GM21576 (cell line): ENCODE data around the gene DDT.
"Not testable (repeated sequence)": the region's sequence is repeated elsewhere in the genome, so short reads cannot be mapped to it uniquely, and the experiment has no call there.

Source experiments
- ATAC-seq: cut with Tn5 transposase; IDR thresholded peaks from one replicate; pipeline ENCODE4 v1.9.1; 2021; ENCODE audit warnings: mild to moderate bottlenecking, moderate library complexity; ENCODE audit not compliant: unreplicated experiment

Gene DDT

GRCh38 chr22:23989583-23990244, 15.5 kb upstream of the DDT start:
- ATAC-seq, result not testable (repeated sequence)

GRCh38 chr22:23986538-23987178, 12.4 kb upstream of the DDT start:
- ATAC-seq, result not testable (repeated sequence)

- ATAC-seq, result not testable (repeated sequence)
Observed at GRCh38 chr22:23986089-23986488, 11.8 kb upstream of the DDT start.

DNA sequence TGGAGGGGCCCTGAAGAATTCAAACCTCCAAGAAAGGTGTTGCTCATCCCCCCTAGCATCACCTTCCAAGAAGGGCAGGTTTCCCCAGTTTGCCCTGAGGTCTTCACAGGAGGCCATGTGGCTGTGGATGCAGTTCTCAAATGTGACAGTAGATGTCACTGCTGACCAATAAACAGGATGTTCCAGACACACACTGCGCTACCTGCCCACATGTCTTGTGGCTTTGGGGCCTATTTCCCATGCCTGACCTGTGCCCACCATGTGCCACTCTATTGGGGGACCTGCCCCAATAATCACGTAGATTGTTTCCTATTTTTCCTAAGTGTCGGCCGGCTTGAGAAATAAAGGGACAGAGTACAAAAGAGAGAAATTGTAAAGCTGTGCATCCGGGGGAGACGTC, 10.2 kb upstream of the DDT start:
- ATAC-seq, result no peak

- ATAC-seq, result not testable (repeated sequence)
Observed at GRCh38 chr22:23980567-23980966, 6.3 kb upstream of the DDT start.

DNA sequence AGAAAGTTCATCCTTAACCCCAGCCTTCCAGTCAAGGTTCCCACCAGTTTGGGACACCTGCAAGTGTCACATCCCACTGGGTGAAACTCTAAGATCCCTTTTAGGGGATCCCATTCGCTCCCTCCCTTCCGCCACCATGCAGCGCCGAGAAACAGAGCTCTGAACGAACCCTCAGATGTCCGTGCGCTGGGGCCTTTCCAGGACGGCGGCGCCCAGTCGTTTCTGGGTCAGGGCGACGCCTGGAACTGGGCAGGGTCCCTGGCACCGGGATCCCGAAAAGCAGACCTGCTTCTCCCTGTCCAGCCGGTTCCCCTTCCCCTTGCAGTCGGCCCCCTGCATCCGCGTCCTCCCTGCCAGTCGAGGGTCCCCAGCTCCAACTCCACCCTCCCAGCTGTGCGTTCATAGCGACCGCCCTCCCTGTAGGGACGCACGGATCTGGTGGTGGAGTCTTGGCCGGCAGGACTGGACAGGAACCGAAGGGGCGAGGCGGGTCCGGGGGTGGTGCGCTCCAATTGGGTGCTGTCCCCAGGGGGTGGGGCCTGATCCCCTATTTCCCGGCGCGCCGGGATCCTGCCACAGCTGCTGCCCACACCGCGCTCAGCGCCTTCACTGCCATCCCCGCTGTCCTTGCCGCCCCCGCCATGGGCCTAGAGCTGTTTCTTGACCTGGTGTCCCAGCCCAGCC, 5.5 kb upstream of the DDT start, which contains the start of gene GSTT2:
Gene GSTT2, plus strand, starts transcription at position 578 of the 684 bp plus-strand sequence.
- not testable (repeated sequence) for ATAC-seq

DNA sequence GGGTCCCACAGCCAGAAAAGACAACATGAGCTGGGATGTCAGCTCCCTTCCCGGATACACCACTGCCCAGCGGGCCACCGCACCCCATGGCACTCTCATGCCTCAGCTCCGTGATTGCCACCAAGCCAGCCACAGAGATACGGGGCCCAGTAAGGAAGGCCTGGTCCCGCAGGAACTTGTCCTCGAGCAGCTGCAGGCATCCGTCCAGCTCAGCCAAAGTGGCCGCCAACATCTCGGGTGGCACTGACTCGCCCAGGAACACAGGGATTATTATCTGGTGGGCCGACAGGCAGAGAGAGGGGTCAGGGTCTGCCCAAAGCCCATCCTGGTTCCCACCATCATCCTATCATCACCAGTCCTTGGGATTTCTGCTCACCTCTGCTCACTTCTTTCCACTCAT, 3.1 kb upstream of the DDT start:
- not testable (repeated sequence) for ATAC-seq

- ATAC-seq, result not testable (repeated sequence)
Observed at GRCh38 chr22:23974836-23975352, 653 bp upstream of the DDT start.

GRCh38 chr22:23971927-23972326, 2.3 kb downstream of the DDT start:
- ATAC-seq, result not testable (repeated sequence)

DNA sequence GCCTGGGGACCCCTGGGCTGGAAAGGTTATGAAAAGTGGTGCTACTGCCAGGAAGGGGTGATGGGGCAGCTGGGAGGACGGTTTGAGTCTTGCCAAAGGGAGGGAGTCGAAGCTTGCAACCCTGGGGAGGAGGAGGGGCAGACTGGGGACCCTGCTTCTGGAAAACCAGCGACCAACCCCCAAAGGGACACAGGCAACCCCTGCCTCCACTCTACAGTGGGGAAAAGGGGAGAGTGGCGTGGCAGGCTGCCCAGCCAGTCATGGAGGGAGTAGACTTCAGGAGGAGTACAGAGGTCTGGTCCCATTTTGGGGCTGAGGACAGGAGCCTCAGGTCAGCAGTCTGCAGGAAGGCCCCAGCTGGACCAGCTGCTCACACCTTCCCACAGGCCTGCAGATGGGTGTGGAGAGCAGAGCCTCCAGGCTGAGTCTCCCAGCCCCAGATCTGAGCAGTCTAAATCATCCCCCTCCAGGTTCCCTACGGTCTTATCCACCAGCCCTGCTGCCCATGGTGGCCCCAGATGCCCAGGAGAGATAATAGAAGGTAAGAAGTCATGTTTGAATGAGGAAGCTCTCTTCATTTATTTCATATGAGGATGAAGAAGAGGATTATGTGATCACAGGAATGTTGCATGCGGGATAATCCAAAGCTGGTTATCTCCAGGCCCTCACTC, 3.3 kb downstream of the DDT start:
- no peak for ATAC-seq

DNA sequence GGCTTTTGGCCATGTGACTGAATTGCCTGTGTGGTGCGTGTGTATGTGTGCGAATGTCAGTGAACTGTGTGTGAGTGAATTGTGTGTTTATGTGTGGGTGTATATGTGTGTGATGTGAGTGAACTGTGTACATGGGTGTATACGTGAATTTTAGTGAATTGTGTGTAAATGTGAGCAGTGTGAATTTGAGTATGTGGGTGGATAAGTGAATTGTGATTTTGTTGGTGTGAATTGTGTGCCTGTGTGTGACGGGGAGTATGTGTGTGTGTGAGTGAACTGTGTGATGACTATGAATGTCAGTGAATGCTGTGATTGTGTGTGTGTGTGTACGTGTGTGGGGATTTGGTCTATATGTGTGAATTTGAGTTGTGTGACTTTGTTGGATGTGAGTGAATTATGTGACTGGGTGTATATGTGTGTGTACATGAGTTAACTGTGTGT, 4.0 kb downstream of the DDT start:
- no peak for ATAC-seq

- ATAC-seq, result no peak
Observed at GRCh38 chr22:23969071-23969470, 5.2 kb downstream of the DDT start.

GRCh38 chr22:23966568-23966967, 7.7 kb downstream of the DDT start, which contains the start of gene DDTL:
Gene DDTL, plus strand, starts transcription at chr22:23966888. Its CDS starts 27 bp downstream, at chr22:23966915.
- ATAC-seq, result peak; percentile 92

GRCh38 chr22:23966094-23966493, 8.1 kb downstream of the DDT start:
- peak; percentile 35 for ATAC-seq

DNA sequence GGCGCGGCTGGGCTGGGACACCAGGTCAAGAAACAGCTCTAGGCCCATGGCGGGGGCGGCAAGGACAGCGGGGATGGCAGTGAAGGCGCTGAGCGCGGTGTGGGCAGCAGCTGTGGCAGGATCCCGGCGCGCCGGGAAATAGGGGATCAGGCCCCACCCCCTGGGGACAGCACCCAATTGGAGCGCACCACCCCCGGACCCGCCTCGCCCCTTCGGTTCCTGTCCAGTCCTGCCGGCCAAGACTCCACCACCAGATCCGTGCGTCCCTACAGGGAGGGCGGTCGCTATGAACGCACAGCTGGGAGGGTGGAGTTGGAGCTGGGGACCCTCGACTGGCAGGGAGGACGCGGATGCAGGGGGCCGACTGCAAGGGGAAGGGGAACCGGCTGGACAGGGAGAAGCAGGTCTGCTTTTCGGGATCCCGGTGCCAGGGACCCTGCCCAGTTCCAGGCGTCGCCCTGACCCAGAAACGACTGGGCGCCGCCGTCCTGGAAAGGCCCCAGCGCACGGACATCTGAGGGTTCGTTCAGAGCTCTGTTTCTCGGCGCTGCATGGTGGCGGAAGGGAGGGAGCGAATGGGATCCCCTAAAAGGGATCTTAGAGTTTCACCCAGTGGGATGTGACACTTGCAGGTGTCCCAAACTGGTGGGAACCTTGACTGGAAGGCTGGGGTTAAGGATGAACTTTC, 13.0 kb downstream of the DDT start, which contains the start of gene GSTT2B:
Gene GSTT2B, minus strand, starts transcription at position 112 of the 688 bp plus-strand sequence. Its CDS starts 64 bp downstream, at position 48.
- not testable (repeated sequence) for ATAC-seq

- ATAC-seq, result not testable (repeated sequence)
Observed at GRCh38 chr22:23956301-23956900, 17.8 kb downstream of the DDT start.

- ATAC-seq, result not testable (repeated sequence)
Observed at GRCh38 chr22:23955886-23956285, 18.4 kb downstream of the DDT start.

GRCh38 chr22:23954991-23955305, 19.3 kb downstream of the DDT start:
- not testable (repeated sequence) for ATAC-seq

DNA sequence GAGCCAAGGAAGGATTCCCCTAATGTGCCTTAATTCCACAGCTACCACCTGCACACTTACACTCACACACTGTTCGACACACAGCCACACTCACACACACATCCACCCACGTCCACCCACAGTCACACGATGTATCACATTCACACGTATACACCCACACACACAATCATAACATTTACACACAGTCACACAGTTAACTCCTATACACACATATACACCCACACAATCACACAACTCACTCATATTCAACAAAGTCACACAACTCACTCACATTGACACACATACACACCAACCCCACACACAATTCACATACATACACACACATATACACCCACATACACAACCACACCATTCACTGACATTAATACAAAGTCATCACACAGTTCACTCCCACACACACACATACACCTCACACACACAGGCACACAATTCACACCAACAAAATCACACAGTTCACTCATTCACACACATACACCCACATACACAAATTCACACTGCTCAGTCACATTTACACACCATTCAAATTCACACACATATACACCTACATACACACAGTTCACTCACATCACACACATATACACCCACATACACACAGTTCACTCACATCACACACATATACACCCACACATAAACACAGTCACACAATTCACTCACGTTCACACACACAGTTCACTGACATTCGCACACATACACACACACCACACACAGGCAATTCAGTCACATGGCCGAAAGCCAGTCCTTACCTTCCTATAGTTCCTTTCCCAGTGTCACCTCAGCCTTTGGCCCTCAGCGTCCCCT, 19.8 kb downstream of the DDT start:
- ATAC-seq, result not testable (repeated sequence)
